MM.1S (cell line): ENCODE results near the gene SRP14.

Experiments
- DNase-seq: peaks from one replicate; pipeline ENCODE4 v3.0.0-alpha.2; 2015
- H2AFZ ChIP-seq: fragments of 300-600 bp; sonication (generic); 2 replicates; pipeline ENCODE4 v1.6.0; 2016; ENCODE audit warnings: antibody characterized with exemption, low read length
- H3F3A ChIP-seq: fragments of 300-600 bp; sonication (generic); 2 replicates; pipeline ENCODE4 v1.6.1; 2016; ENCODE audit warnings: mild to moderate bottlenecking, antibody characterized with exemption, low read length, moderate library complexity, mixed read lengths; ENCODE audit not compliant: insufficient read depth
- H3K27ac ChIP-seq: fragments of 300-600 bp; sonication (generic); 2 replicates; pipeline ENCODE4 v1.5.1; 2016; ENCODE audit warnings: mild to moderate bottlenecking, low read length
- H3K27me3 ChIP-seq: fragments of 300-600 bp; sonication (generic); replicated peaks from 2 replicates; pipeline ENCODE4 v1.6.0; 2016; ENCODE audit warnings: low read length; ENCODE audit not compliant: insufficient read depth
- H3K36me3 ChIP-seq: fragments of 300-600 bp; sonication (generic); replicated peaks from 2 replicates; pipeline ENCODE4 v1.6.1; 2016; ENCODE audit warnings: mild to moderate bottlenecking, low read length, mixed read lengths; ENCODE audit not compliant: insufficient read depth
- H3K4me1 ChIP-seq: fragments of 300-600 bp; sonication (generic); 2 replicates; pipeline ENCODE4 v1.6.1; 2016; ENCODE audit warnings: low read length, mixed read lengths
- H3K4me2 ChIP-seq: fragments of 300-600 bp; sonication (generic); 2 replicates; pipeline ENCODE4 v1.6.0; 2016; ENCODE audit warnings: low read depth, low read length
- H3K4me3 ChIP-seq: fragments of 300-600 bp; sonication (generic); 2 replicates; pipeline ENCODE4 v1.5.1; 2016; ENCODE audit warnings: low read length, mixed read lengths
- H3K79me2 ChIP-seq: fragments of 300-600 bp; sonication (generic); 2 replicates; pipeline ENCODE4 v1.6.1; 2016; ENCODE audit warnings: mixed run types, low read length, mixed read lengths
- H3K9ac ChIP-seq: fragments of 300-600 bp; sonication (generic); 2 replicates; pipeline ENCODE4 v1.6.1; 2016; ENCODE audit warnings: low read length, mixed read lengths
- H3K9me2 ChIP-seq: fragments of 300-600 bp; sonication (generic); replicated peaks from 2 replicates; pipeline ENCODE4 v1.6.1; 2016; ENCODE audit warnings: mild to moderate bottlenecking, low read length, mixed read lengths; ENCODE audit not compliant: insufficient read depth
- H3K9me3 ChIP-seq: fragments of 300-600 bp; sonication (generic); replicated peaks from 2 replicates; pipeline ENCODE4 v1.6.1; 2016; ENCODE audit warnings: mild to moderate bottlenecking, low read length, mixed read lengths; ENCODE audit not compliant: insufficient read depth
- H4K20me1 ChIP-seq: fragments of 300-600 bp; sonication (generic); 2 replicates; pipeline ENCODE4 v1.6.1; 2016; ENCODE audit warnings: mild to moderate bottlenecking, low read length, moderate library complexity, mixed read lengths; ENCODE audit not compliant: insufficient read depth
- CTCF ChIP-seq: fragments of 300-600 bp; sonication (generic); IDR thresholded peaks from 2 replicates; pipeline ENCODE4 v1.5.1; 2016; ENCODE audit warnings: antibody characterized with exemption, low read length, mixed read lengths
- EZH2 ChIP-seq: fragments of 300-600 bp; sonication (generic); optimal IDR thresholded peaks from 2 replicates; pipeline ENCODE3; 2017; ENCODE audit warnings: low read depth, mild to moderate bottlenecking, antibody characterized with exemption, low read length, mixed read lengths
- EZH2phosphoT487 ChIP-seq: fragments of 300-600 bp; sonication (generic); IDR thresholded peaks from 2 replicates; pipeline ENCODE4 v1.6.1; 2018; ENCODE audit warnings: antibody characterized with exemption, low read length

The SRP14 gene

DNA sequence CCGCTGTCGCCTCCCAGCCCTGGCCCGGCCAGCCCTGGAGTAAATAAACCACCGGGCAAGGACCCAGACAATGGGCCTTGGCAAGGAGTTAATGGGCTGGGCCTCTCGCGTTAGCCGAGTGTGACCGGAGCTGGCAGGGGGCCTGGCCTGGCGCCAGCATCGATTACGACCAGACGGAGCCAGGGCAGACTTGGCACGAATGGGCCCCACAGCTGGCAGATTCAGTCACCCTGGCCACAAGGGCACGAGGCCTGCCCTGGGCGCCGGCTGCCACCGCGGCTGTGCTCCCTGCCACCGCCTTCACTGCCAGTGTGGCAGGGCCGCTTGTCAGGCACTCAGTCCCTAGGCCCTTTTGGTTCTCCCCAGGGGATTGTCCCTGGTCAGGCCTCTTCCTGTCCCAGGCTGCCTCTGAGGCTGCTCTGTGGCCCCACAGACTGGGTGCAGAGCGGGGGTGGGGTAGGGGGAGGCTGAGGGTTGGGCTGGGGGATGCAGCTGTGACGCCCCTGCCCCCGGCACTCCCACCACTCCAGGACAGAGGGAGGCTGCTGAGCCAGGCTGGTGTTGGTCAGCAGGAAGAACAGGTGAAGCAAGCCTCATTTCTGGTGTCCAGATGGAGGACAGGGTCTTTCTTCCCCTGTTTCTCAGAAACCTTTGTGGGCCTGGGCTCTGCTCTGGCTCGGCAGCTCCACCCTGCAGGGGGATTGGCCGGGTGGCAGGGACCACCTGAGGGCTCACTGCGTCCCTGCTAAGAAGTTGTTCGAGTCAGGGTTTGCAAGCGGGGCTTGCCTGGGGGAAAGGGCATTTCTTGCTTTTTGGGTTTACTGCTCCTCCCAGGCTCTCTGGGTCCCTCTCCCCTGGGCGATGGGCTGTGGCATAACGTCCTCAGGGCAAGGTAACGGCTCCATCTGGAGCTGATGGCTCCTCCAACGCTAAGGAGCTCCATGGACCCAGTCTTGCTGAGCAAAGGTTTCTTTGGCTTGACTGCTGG, 30.5 kb upstream of the SRP14 start:
- DNase-seq = no peak
- TF ChIP-seq EZH2phosphoT487 (no peak), EZH2 (no peak), CTCF (no peak)
- no peaks in the 10 kb centered on the region for H3K36me3 ChIP-seq
- H3K9me2 ChIP-seq = no peaks in the 10 kb centered on the region
- no peak overlapping the region for H3K4me3 ChIP-seq
- no peaks in the 10 kb centered on the region for H3K9me3 ChIP-seq
- no peak overlapping the region for H3K27ac ChIP-seq
- no peak overlapping the region for H3K9ac ChIP-seq
- no peaks in the 10 kb centered on the region for H3K27me3 ChIP-seq
- H3F3A ChIP-seq = peaks cover 8% of the 10 kb centered on the region
- H3K4me1 ChIP-seq = peaks cover 15% of the 10 kb centered on the region
- H3K4me2 ChIP-seq = no peak overlapping the region
- H3K79me2 ChIP-seq = no peaks in the 10 kb centered on the region
- H2AFZ ChIP-seq = no peak overlapping the region
- H4K20me1 ChIP-seq = no peaks in the 10 kb centered on the region

DNA sequence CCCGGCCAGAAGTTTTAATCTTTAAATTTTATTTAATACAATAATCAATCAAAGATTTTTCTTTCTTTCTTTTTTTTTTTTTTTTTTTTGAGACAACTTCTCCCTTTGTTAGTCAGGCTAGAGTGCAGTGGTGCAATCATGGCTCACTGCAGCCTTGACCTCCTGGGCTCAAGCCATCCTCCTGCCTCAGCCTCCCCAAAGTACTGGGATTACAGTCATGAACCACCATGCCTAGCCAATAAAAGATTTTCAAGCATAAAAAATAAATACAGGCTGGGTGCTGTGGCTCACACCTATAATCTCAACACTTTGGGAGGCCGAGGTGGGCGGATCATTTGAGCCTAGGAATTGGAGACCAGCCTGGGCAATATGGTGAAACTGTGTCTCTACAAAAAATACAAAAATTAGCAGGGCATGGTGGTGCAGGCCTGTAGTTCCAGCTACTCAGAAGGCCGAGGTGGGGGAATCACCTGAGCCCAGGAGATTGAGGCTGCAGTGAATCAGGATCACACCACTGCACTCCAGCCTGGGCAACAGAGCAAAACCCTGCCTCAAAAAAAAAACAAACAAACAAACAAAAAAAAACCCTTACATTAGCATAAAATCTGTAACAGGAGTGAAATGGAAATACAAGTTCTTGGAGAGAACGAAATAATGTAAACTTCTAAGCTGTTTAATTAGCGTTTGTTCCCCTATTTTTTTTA, 29.1 kb upstream of the SRP14 start:
- Histone ChIP-seq H3K4me2 (no peak overlapping the region), H3F3A (peaks cover 16% of the 10 kb centered on the region), H4K20me1 (no peaks in the 10 kb centered on the region), H3K27me3 (no peaks in the 10 kb centered on the region), H3K4me3 (no peak overlapping the region), H3K36me3 (no peaks in the 10 kb centered on the region), H3K9me2 (no peaks in the 10 kb centered on the region), H2AFZ (no peak overlapping the region), H3K9me3 (no peaks in the 10 kb centered on the region), H3K79me2 (no peaks in the 10 kb centered on the region), H3K4me1 (peaks cover 28% of the 10 kb centered on the region), H3K9ac (no peak overlapping the region), H3K27ac (no peak overlapping the region)
- no peak for TF ChIP-seq EZH2
- no peak for TF ChIP-seq EZH2phosphoT487
- TF ChIP-seq CTCF = no peak
- DNase-seq = no peak

DNA sequence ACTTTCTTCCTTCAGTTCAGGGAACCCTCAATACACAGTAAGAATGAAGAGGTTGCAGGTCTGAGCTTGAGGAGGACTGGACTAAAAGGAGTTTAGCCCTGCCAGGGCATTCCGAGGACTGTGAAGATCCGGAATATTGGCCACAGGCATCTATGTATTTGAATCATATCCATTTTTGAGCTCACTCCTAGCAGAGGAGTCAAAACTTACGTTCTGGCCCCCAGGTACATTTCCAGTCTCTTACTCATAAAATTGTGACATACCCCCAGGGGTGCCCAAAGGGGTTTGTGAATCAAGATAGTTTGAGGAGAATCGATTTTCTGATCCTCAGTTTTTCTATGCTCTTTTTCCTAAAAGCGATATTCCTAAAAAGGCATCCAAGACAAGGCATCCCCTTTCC, 27.6 kb upstream of the SRP14 start:
- Histone ChIP-seq H3K4me2 (no peak overlapping the region), H3K9me3 (no peaks in the 10 kb centered on the region)

More for the DNA sequence above, 27.6 kb upstream of the SRP14 start:
- H3K79me2 ChIP-seq = no peaks in the 10 kb centered on the region
- no peaks in the 10 kb centered on the region for H3K27me3 ChIP-seq
- H3K4me1 ChIP-seq = peaks cover 29% of the 10 kb centered on the region
- H3K9ac ChIP-seq = no peak overlapping the region
- no peaks in the 10 kb centered on the region for H3K36me3 ChIP-seq
- no peak overlapping the region for H3K4me3 ChIP-seq
- no peaks in the 10 kb centered on the region for H4K20me1 ChIP-seq
- DNase-seq = no peak
- H2AFZ ChIP-seq = no peak overlapping the region
- TF ChIP-seq EZH2phosphoT487 (no peak), EZH2 (no peak), CTCF (no peak)
- peaks cover 16% of the 10 kb centered on the region for H3F3A ChIP-seq
- H3K27ac ChIP-seq = no peak overlapping the region
- H3K9me2 ChIP-seq = no peaks in the 10 kb centered on the region
